GM23338 (cell line): ENCODE results near the gene HS6ST3. TPM values are rescaled to one million over a fixed set of nuclear protein-coding genes. Genes with fewer than 3 reads are reported as not detected.

Experiments used
- ATAC-seq: fragments of 200-7000 bp; cut with Tn5 transposase; 3 replicates; pipeline ENCODE4 v1.9.1; 2020
- DNase-seq: peaks from one replicate; pipeline ENCODE4 v3.0.0-alpha.2; 2015; ENCODE audit warnings: low spot score
- H2AFZ ChIP-seq: fragments of 200-600 bp; sonication (generic); 2 replicates; pipeline ENCODE4 v1.8.0; 2016; ENCODE audit warnings: antibody characterized with exemption, mild to moderate bottlenecking, moderate library complexity
- H3F3A ChIP-seq: fragments of 200-600 bp; sonication (generic); replicated peaks from 2 replicates; pipeline ENCODE4 v1.8.0; 2017; ENCODE audit warnings: antibody characterized with exemption, mixed run types, low read depth
- H3K27ac ChIP-seq: fragments of 200-600 bp; sonication (generic); 2 replicates; pipeline ENCODE4 v1.6.1; 2016; ENCODE audit warnings: low read depth
- H3K27me3 ChIP-seq: fragments of 200-600 bp; sonication (generic); 2 replicates; pipeline ENCODE4 v1.8.0; 2016; ENCODE audit warnings: mild to moderate bottlenecking, mixed run types, moderate library complexity; ENCODE audit not compliant: insufficient read depth
- H3K36me3 ChIP-seq: fragments of 200-600 bp; sonication (generic); 2 replicates; pipeline ENCODE4 v1.8.0; 2016; ENCODE audit warnings: mild to moderate bottlenecking; ENCODE audit not compliant: insufficient read depth
- H3K4me1 ChIP-seq: fragments of 200-600 bp; sonication (generic); 2 replicates; pipeline ENCODE4 v1.8.0; 2016; ENCODE audit warnings: mild to moderate bottlenecking, moderate library complexity; ENCODE audit not compliant: insufficient read depth
- H3K4me2 ChIP-seq: fragments of 200-600 bp; sonication (generic); 2 replicates; pipeline ENCODE4 v1.7.1; 2017; ENCODE audit warnings: mixed run types
- H3K4me3 ChIP-seq: fragments of 200-600 bp; sonication (generic); 2 replicates; pipeline ENCODE4 v1.6.1; 2016; ENCODE audit warnings: mixed run types
- H3K79me2 ChIP-seq: fragments of 200-600 bp; sonication (generic); replicated peaks from 2 replicates; pipeline ENCODE4 v1.8.0; 2017; ENCODE audit warnings: mild to moderate bottlenecking; ENCODE audit not compliant: insufficient read depth
- H3K9me2 ChIP-seq: fragments of 200-600 bp; sonication (generic); 2 replicates; pipeline ENCODE4 v1.8.0; 2017; ENCODE audit not compliant: insufficient read depth
- H4K20me1 ChIP-seq: fragments of 200-600 bp; sonication (generic); replicated peaks from 2 replicates; pipeline ENCODE4 v1.8.0; 2017; ENCODE audit warnings: mild to moderate bottlenecking; ENCODE audit not compliant: insufficient read depth
- H3K27ac Mint-ChIP-seq: 2 replicates; pipeline ENCODE4 v1.8.0; 2020; ENCODE audit warnings: inconsistent platforms, mild to moderate bottlenecking, moderate library complexity, mixed read lengths
- H3K27me3 Mint-ChIP-seq: 3 replicates; pipeline ENCODE4 v1.8.0; 2022; ENCODE audit warnings: low read depth, mild to moderate bottlenecking, moderate library complexity, mixed read lengths, inconsistent platforms; ENCODE audit not compliant: insufficient read depth, poor library complexity
- H3K36me3 Mint-ChIP-seq: 3 replicates; pipeline ENCODE4 v1.8.0; 2021; ENCODE audit warnings: low read depth, mild to moderate bottlenecking, inconsistent platforms, moderate library complexity, mixed read lengths
- H3K4me1 Mint-ChIP-seq: 3 replicates; pipeline ENCODE4 v1.8.0; 2020; ENCODE audit warnings: mild to moderate bottlenecking, inconsistent platforms, mixed read lengths
- H3K4me3 Mint-ChIP-seq: 3 replicates; pipeline ENCODE4 v1.8.0; 2021; ENCODE audit warnings: moderate library complexity, mild to moderate bottlenecking, inconsistent platforms, mixed read lengths
- H3K9me3 Mint-ChIP-seq: 3 replicates; pipeline ENCODE4 v1.8.0; 2020; ENCODE audit warnings: moderate library complexity, mild to moderate bottlenecking, inconsistent platforms, mixed read lengths
- CTCF ChIP-seq, 2 experiments: fragments of 200-600 bp in 1 of 2; sonication (generic) in 1 of 2; conservative IDR thresholded peaks; 2 replicates each; pipeline versions ENCODE4 v1.5.1 to v1.6.1; 2016 to 2017; ENCODE audit warnings: antibody characterized with exemption in 2 of 2, low read depth in 2 of 2, mild to moderate bottlenecking in 2 of 2, moderate library complexity in 1 of 2
- ETS1 ChIP-seq: IDR thresholded peaks from 2 replicates; pipeline ENCODE4 v1.6.1; 2016; ENCODE audit warnings: antibody characterized with exemption
- STAT1 ChIP-seq: IDR thresholded peaks from one replicate; pipeline ENCODE4 v1.6.1; 2016; ENCODE audit warnings: antibody characterized with exemption; ENCODE audit not compliant: unreplicated experiment
- ZNF331 ChIP-seq: fragments of 250-450 bp; sonication (Bioruptor Pico); IDR thresholded peaks from 2 replicates; pipeline ENCODE4 v1.5.0; 2020; ENCODE audit warnings: low read depth, mild to moderate bottlenecking, moderate library complexity
- ZNF462 ChIP-seq: fragments of 250-450 bp; sonication (Bioruptor Pico); IDR thresholded peaks from 2 replicates; pipeline ENCODE4 v1.5.0; 2020; ENCODE audit warnings: mild to moderate bottlenecking, moderate library complexity
- polyA plus RNA-seq: library from polyadenylated mRNA; unstranded; fragments of >200 nt; fragmentation: Nextera tagmentation; extraction: Ambion mirVana; gene quantifications from 2 replicates; pipeline ENCODE4 v1.2.1, GENCODE V29; 2016
- total RNA-seq: library from RNA; depleted of rRNA; stranded (reverse); fragments of >200 nt; shearing (Covaris generic); gene quantifications from 2 replicates; pipeline ENCODE4 v1.2.3, GENCODE V29; 2014

The HS6ST3 gene
- total and polyA plus RNA-seq, 2 experiments from 2014 or later, result 0.52 to 0.80 TPM

- Mint-ChIP-seq H3K36me3 (no peaks in the 10 kb centered on the region), H3K27ac (no peak overlapping the region), H3K27me3 (no peaks in the 10 kb centered on the region), H3K4me3 (no peak overlapping the region), H3K4me1 (0 out of 3 replicates have a peak, but pooled peaks cover 2% of the 10 kb centered on the region), H3K9me3 (no peaks in the 10 kb centered on the region)
- Histone ChIP-seq H3F3A (no peaks in the 10 kb centered on the region), H3K27ac (no peak overlapping the region), H3K79me2 (no peaks in the 10 kb centered on the region), H3K9me2 (no peaks in the 10 kb centered on the region; the same call in 1 of the 2 replicates), H3K4me3 (no peak overlapping the region), H3K4me1 (no peaks in the 10 kb centered on the region), H4K20me1 (no peaks in the 10 kb centered on the region), H3K36me3 (no peaks in the 10 kb centered on the region), H3K4me2 (no peak overlapping the region), H2AFZ (no peak overlapping the region), H3K27me3 (no peaks in the 10 kb centered on the region)
- TF ChIP-seq CTCF (conservative IDR thresholded peaks at IDR 0.05; ENCODE audit: low read depth in 2 of 2) (no peak), STAT1 (no peak), ZNF331 (CRISPR knock-in tag) (no peak), ETS1 (no peak), ZNF462 (CRISPR knock-in tag) (no peak)
- ATAC-seq, result no peak
- no peak for DNase-seq
Measured at GRCh38 chr13:96744367-96745331, 654.7 kb downstream of the HS6ST3 start.
